Measurements from ENCODE around the gene TMCC2.

DNA sequence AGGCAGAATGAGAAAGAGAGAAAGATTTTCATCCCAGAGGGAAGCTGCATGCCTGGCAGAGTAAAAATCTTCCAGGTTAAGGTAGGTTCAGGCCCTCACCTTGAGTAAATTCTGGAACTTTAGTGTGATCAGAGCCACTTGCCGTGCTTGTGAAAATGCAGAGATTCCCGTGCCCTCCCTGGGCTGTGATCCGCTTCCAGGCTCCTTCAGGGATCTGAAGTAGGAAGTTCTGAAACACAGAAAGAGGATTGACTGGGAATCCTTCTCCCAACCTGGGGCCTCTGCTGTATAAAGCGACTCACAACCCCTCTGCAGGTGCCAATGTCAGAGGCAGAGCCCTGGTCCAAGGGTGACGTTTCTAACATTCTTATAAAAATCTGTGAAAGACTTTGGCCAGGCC, 67.2 kb downstream of the TMCC2 start:
- TF ChIP-seq GATA3 (IDR thresholded peaks at IDR 0.05; ENCODE audit: low read depth, low read length) (no peak), GATA2 (IDR thresholded peaks at IDR 0.05; ENCODE audit: low read depth, low read length) (no peak)

Data from SH-SY5Y (cell line).